HG03565 (cell line): Measurements from ENCODE around the gene SH3GL1.

ENCODE experiments used
- ATAC-seq: cut with Tn5 transposase; IDR thresholded peaks from one replicate; pipeline ENCODE4 v1.9.1; 2021; ENCODE audit warnings: mild to moderate bottlenecking, moderate library complexity; ENCODE audit not compliant: unreplicated experiment

The SH3GL1 gene

GRCh38 chr19:4376671-4376990 is 23.7 kb downstream of the SH3GL1 start:
- ATAC-seq, result no peak

- no peak for ATAC-seq
Observed at GRCh38 chr19:4376028-4376670, 24.2 kb downstream of the SH3GL1 start.

GRCh38 chr19:4375164-4376027 is 25.0 kb downstream of the SH3GL1 start:
- no peak for ATAC-seq

DNA sequence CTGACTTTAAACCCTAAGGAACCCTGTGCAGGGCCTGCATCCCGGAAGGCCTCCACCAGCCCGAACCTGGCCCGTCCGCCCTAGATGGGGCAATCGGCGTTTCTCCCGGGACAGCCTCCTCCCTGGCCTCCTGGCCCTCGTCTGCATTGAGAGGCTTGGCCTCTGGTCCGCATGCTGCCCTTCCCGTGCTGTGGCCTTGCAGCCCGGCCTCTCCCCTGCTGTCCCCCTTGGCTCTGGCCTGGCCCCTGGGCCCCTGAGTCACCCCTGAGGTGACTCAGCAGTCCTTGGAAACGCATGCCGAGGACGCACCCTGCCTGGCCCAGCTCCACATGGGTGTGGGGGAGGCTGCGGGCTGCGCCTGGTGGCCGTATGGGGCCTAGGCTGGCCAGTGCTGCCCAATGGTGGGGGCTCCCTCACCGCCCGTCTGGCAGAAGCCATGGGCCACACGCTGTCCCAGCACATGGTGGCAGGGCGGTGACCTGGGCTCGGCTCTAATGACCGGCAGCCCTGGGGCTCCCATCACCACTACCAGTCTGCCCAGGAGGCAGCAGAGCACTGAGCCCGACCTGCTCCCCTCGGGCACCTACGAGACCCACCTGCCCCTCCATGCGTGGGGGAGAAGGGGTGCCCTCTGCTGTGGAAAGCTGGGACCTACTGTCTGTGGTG is 25.7 kb downstream of the SH3GL1 start:
- ATAC-seq, result no peak

GRCh38 chr19:4373601-4374497 is 26.5 kb downstream of the SH3GL1 start:
- no peak for ATAC-seq

DNA sequence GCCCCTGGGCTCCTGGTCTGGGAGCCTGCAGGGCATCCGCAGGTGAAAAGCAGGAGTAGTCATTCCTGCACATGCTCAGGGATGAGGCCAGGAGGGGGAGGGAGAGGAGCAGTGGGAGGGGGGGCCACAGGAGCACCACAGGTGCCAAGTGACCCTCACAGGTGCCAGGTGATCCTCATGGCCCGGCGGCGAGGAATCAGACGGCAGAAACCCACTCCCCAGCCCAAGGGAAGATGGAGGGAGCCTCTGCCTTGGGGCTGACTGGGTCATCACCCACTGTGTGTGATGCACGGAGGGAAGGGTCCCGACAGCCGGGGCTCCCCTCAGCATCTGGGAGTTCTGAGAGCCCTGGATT is 27.4 kb downstream of the SH3GL1 start:
- ATAC-seq, result no peak

- ATAC-seq, result no peak
Observed at GRCh38 chr19:4372165-4373012, 28.0 kb downstream of the SH3GL1 start.

GRCh38 chr19:4371247-4372164 is 28.8 kb downstream of the SH3GL1 start:
- no peak for ATAC-seq

- ATAC-seq, result no peak
Observed at GRCh38 chr19:4370418-4371041, 29.8 kb downstream of the SH3GL1 start.

GRCh38 chr19:4369888-4370260 is 30.5 kb downstream of the SH3GL1 start:
- ATAC-seq, result no peak

GRCh38 chr19:4369109-4369887 is 31.0 kb downstream of the SH3GL1 start:
- ATAC-seq, result peak; percentile 45

GRCh38 chr19:4368128-4368820 is 32.1 kb downstream of the SH3GL1 start:
- no peak for ATAC-seq

- no peak for ATAC-seq
Observed at GRCh38 chr19:4367781-4368127, 32.6 kb downstream of the SH3GL1 start.

GRCh38 chr19:4367336-4367723 is 33.0 kb downstream of the SH3GL1 start:
- ATAC-seq, result no peak

- no peak for ATAC-seq
Observed at GRCh38 chr19:4366666-4367335, 33.5 kb downstream of the SH3GL1 start.

GRCh38 chr19:4365791-4366665 is 34.3 kb downstream of the SH3GL1 start:
- ATAC-seq, result no peak
